Activated CD4-positive, CD25-positive, alpha-beta regulatory T cell treated with anti-CD3 and anti-CD28 coated beads, Interleukin-2, amount 50 U/mL, for 24 hours (primary cell): Measurements from ENCODE around the gene TIMELESS.
"Not testable (repeated sequence)": the region's sequence is repeated elsewhere in the genome, so short reads cannot be mapped to it uniquely, and the experiment has no call there.

Experiments used
- ATAC-seq, 2 donors: fragments of 150-1000 bp; cut with Tn5 transposase; one replicate each; pipeline ENCODE4 v1.10.0; 2021; ENCODE audit warnings: mild to moderate bottlenecking in 1 of 2, moderate library complexity in 1 of 2

TIMELESS gene, protein sequence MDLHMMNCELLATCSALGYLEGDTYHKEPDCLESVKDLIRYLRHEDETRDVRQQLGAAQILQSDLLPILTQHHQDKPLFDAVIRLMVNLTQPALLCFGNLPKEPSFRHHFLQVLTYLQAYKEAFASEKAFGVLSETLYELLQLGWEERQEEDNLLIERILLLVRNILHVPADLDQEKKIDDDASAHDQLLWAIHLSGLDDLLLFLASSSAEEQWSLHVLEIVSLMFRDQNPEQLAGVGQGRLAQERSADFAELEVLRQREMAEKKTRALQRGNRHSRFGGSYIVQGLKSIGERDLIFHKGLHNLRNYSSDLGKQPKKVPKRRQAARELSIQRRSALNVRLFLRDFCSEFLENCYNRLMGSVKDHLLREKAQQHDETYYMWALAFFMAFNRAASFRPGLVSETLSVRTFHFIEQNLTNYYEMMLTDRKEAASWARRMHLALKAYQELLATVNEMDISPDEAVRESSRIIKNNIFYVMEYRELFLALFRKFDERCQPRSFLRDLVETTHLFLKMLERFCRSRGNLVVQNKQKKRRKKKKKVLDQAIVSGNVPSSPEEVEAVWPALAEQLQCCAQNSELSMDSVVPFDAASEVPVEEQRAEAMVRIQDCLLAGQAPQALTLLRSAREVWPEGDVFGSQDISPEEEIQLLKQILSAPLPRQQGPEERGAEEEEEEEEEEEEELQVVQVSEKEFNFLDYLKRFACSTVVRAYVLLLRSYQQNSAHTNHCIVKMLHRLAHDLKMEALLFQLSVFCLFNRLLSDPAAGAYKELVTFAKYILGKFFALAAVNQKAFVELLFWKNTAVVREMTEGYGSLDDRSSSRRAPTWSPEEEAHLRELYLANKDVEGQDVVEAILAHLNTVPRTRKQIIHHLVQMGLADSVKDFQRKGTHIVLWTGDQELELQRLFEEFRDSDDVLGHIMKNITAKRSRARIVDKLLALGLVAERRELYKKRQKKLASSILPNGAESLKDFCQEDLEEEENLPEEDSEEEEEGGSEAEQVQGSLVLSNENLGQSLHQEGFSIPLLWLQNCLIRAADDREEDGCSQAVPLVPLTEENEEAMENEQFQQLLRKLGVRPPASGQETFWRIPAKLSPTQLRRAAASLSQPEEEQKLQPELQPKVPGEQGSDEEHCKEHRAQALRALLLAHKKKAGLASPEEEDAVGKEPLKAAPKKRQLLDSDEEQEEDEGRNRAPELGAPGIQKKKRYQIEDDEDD

GRCh38 chr12:56448860-56449621 is at the start of gene TIMELESS:
Gene TIMELESS, minus strand, starts transcription at chr12:56449426. Its CDS starts 15,256 bp downstream, at chr12:56434170.
- peak; percentile 97 to 98 for ATAC-seq

DNA sequence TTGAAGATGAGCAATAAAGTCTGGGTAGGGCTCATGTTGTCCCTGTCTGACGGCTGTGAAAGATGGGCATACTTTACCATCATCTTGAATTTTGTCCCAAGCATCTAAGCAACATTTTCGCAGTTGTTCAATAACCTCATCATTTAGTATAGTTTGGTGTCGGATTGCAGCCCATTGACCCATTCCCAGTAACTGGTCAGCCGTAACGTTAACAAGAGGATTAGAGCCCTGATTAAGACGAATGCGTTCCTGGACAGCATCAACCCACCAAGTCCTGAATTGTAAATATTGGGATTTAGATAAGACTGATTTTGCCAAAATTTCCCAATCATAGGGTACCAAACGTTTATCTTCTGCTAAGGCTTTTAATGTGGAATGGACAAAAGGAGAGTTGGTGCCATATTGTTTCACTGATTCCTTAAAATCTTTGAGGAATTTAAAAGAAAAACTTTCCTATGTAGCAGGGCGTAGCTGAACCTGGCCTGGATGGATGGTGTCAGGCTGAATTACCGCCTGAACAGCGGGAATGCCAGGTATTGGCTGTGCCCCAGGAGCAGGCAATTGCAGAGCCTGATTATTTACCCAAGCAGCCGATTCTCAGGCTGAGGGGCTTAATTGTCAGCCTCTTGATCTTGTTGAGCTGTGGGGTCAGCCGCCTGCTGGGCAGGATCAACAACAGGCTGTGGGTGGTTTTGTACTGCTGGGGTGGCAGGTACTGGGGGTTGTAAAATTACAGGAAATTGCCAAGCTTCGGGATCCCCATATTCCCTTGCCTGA is 49.1 kb upstream of the TIMELESS start:
- ATAC-seq: not testable (repeated sequence)

DNA sequence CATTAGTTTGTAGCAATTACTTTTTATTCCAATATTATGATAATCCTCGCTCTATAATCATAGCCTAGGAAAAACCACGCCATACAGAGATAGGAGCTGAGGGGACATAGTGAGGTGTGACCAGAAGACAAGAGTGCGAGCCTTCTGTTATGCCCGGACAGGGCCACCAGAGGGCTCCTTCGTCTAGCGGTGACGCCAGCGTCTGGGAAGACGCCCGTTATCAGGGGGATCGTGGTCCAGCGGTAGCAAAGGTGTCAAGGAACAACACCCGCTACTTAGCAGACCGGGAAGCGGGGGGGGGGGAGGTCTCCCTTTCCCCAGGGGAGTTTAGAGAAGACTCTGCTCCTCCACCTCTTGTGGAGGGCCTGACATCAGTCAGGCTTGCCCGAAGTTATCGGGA is 47.5 kb upstream of the TIMELESS start:
- ATAC-seq: not testable (repeated sequence)

GRCh38 chr12:56494481-56494880 is 45.3 kb upstream of the TIMELESS start:
- ATAC-seq: not testable (repeated sequence)

DNA sequence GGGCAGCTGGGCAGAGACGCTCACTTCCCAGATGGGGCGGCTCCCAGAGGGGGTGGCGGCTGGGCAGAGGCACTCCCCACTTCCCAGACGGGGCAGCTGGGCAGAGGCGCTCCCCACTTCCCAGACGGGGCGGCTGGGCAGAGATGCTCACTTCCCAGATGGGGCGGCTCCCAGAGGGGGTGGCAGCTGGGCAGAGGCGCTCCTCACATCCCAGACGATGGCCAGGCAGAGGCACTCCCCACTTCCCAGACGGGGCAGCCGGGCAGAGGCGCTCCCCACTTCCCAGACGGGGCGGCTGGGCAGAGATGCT is 44.8 kb upstream of the TIMELESS start:
- ATAC-seq: not testable (repeated sequence)

- not testable (repeated sequence) for ATAC-seq
These were observed 44.3 kb upstream of the TIMELESS start for GRCh38 chr12:56493409-56494105.

GRCh38 chr12:56490360-56490759 is 41.1 kb upstream of the TIMELESS start:
- no peak for ATAC-seq

DNA sequence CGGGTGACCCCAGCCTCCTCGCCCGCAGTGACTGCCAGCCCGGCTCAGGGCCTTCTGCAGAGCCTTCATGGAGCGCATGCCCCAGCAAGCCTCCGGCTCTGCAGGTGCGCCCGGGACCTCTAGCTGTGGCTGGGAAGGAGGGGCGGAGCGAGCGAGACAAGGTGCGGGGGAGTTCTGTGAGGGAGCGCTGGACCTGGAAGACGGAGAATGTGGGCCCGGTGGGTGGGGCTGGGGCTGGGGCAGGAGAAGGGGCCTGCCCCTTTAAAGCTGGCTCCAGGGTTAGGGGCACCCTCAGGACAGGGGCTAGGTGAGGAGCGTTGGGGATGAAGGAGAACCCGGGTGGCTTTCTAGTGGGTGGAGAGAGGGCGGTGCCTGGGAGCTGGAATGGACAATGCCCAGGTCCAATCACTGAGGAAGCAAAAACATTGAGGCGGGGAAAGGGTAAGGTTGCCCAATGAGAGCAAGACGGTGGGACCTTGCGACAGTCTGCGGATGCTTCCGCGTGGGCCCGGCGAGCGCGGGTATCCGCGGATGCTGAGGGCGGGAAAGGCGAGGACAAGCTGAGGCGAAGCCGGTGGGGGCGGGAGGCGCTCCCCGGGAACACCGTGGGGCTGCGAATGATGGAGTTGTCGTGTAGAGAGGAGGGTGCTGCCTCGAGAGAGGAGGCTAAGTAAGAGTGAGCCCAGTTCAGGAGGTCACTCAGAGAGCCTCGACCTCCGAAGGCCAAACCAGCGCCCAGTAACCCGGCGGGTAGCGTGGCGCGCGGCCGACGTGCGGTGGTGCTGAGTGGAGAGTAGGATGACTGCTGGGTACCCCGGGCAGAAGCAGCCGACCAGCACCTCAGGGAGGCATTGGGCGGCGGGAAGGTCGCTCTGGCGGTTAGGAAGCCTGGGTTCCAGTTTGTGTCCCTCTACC is 39.1 kb upstream of the TIMELESS start, which contains the start of gene GLS2:
Gene GLS2, minus strand, starts transcription at position 121 of the 915 bp plus-strand sequence. Its CDS starts 43 bp downstream, at position 78.
- ATAC-seq: peak; percentile 97

GRCh38 chr12:56487448-56488040 is 38.3 kb upstream of the TIMELESS start:
- peak; percentile 17 to 30 for ATAC-seq

DNA sequence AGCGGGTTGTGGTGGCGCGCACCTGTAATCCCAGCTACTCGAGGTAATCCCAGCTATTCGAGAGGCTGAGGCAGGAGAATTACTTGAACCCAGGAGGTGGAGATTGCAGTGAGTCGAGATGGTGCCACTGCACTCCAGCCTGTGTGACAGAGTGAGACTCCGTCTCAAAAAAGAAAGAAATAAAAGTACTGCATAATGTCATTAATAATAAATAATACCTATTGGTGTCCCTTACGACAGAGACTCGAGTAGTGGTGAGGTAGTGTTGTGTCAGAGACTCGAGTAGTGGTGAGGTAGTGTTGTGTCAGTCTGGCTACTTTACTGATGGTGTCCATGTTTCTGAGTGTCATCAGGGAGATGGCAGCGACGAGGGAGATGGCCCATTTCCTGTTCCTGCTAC is 37.5 kb upstream of the TIMELESS start:
- ATAC-seq: no peak

GRCh38 chr12:56484566-56484965 is 35.3 kb upstream of the TIMELESS start:
- no peak for ATAC-seq

DNA sequence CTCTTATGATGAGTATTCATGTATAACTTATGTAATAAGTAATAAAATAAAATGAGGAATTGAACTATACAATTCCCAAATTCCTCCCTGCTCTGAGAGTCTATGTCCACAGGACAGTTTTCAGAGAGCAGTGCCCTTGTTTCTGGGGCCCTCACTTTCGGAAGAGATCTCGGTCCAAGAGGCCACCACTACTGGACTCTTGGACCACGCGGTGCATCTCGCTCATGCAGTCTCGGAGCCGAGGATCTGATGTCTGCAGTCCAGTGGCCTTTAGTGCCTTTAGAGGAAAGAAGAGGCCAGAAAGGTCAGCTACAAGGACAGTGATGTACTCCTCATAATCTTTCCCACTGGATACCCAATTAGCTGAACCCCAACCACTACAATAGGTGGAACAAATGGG is 30.4 kb upstream of the TIMELESS start:
- ATAC-seq: no peak

GRCh38 chr12:56477521-56478225 is 28.4 kb upstream of the TIMELESS start:
- no peak for ATAC-seq

DNA sequence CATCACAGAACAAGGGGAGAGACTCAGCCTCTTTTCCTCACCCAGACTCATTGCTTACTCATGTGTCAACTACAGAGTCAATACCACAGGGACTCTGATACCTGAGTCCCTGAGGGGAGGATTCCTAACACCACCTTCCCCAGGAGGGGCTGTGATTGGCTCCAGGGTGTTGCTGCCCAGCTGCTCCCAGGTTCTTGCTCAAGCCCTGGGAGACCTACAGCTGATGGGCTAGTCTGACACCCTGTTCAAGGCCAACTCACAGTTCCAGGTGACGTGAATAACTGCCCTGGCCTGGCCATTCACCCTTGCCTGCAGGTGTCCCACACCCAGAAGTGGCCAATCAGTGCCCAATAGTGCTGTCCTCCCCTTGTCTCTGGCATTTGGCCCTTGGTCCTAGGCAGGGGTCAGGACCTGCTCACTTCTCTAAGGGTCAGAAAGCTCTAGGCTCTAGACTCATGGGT is 27.8 kb upstream of the TIMELESS start:
- ATAC-seq: no peak

DNA sequence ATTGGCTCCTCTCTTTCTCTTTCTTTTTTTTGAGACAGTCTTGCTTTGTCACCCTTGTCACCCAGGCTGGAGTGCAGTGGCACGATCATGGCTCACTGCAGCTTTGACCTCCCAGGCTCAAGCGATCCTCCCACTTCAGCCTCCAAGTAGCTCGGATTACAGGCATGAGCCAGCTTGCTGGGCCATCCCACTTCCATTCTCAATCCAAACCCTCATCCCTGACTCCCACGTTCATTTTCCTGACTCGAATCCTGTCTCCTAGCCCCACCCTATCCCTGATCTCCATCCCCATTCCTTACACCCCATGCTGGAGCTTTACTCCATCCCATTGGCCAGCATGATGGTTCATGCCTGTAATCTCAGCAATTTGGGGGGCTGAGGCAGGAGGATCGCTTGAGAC is 26.9 kb upstream of the TIMELESS start:
- ATAC-seq: no peak

- no peak for ATAC-seq
These were observed 25.2 kb upstream of the TIMELESS start for GRCh38 chr12:56474389-56474788.

DNA sequence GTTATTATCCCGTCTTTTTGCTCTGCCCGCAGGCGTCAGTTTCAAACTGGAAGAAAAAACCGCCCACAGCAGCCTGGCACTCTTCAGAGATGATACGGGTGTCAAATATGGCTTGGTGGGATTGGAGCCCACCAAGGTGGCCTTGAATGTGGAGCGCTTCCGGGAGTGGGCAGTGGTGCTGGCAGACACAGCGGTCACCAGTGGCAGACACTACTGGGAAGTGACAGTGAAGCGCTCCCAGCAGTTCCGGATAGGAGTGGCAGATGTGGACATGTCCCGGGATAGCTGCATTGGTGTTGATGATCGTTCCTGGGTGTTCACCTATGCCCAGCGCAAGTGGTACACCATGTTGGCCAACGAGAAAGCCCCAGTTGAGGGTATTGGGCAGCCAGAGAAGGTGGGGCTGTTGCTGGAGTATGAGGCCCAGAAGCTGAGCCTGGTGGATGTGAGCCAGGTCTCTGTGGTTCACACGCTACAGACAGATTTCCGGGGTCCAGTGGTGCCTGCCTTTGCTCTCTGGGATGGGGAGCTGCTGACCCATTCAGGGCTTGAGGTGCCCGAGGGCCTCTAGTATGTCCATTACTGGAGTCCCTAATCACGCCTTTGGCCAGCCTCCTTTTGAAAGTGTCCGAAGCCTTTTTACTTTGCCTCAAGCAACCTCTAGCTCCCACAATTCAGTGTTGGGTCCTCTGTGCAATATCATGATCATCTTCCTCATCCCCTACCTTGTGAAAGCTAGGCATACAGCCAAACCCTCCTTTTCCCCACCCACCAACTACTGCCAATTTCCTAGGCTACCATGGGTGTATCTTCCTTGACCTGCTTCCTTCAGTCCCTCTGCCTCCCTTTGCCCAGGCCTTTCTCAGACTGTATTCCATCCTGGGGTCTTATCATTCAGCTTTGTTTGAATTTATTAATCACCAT is 20.0 kb upstream of the TIMELESS start:
- no peak for ATAC-seq
